ENCODE measurements around the gene MUSTN1.

DNA sequence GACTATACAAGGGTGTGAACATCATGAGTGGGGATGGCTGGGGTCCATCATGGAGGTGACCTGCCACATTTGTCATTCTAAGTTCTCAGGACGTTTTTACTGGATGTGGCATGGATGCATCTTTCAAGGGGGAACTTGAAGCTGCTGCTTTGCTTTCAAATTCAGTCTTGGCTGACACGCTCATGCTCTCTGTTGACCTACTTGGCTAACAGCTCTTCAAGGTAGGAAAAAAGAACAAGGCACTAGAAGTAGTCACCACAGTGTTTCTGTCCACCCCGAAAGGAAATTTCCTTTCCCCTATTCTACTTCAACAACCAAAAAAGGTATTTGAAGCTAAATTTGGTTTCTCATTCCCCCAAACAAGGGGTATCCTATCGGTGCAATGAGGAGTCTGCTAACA is 47.6 kb upstream of the MUSTN1 start:
- TF ChIP-seq, protein P1, sequence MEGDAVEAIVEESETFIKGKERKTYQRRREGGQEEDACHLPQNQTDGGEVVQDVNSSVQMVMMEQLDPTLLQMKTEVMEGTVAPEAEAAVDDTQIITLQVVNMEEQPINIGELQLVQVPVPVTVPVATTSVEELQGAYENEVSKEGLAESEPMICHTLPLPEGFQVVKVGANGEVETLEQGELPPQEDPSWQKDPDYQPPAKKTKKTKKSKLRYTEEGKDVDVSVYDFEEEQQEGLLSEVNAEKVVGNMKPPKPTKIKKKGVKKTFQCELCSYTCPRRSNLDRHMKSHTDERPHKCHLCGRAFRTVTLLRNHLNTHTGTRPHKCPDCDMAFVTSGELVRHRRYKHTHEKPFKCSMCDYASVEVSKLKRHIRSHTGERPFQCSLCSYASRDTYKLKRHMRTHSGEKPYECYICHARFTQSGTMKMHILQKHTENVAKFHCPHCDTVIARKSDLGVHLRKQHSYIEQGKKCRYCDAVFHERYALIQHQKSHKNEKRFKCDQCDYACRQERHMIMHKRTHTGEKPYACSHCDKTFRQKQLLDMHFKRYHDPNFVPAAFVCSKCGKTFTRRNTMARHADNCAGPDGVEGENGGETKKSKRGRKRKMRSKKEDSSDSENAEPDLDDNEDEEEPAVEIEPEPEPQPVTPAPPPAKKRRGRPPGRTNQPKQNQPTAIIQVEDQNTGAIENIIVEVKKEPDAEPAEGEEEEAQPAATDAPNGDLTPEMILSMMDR (IDR thresholded peaks at IDR 0.05) = no peak
- TF ChIP-seq EP300 (IDR thresholded peaks at IDR 0.05) (no peak), POLR2A (IDR thresholded peaks at IDR 0.05) (no peak)
